ENCODE results near the gene OVOL3. TPM values are rescaled to one million over a fixed set of nuclear protein-coding genes. Genes with fewer than 3 reads are reported as not detected.

OVOL3 gene
- total RNA-seq, 2 experiments from 2014 or later, result not detected

DNA sequence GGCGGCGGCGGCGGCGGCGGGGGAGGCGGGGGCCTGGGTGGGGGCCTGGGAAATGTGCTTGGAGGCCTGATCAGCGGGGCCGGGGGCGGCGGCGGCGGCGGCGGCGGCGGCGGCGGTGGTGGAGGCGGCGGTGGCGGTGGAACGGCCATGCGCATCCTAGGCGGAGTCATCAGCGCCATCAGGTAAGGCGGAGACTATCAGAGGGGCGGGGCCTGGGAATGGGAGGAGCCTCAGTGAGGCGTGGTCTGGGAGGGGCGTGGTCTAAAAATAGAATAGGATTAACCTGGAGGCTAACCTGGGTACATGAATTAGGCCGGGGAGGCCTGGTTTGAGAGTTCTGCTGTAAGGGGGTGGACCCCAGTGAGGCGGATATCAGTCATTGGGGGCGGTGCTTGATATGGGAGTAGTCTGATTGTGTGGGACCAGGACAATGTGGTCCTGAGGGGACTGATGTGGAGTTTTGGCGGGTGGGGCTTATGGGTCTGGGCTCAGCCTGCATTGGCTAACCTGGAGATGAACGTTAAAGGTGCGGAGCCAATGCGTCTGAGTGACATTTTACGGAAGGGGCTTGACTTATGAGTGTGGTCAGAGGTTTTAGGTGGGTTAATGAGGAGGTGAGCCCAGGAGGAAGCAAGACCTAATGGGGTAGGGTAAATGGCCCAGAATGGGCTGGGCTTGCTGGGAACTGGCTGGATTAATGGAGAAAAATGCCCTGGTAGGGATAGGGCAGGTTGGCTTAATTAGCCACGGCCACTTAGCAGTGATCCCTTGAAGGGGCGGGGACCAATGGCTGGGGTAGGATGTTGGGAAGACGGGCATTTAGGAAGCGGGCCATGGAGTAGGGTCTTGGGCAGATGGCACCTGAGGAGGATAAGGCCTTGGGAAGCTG is 30.3 kb downstream of the OVOL3 start:
- Mint-ChIP-seq H3K36me3 (ENCODE audit: low read depth) (peaks cover 31% of the 10 kb centered on the region), H3K27ac (peak overlapping the region; percentile 87), H3K9me3 (no peaks in the 10 kb centered on the region), H3K4me1 (ENCODE audit: low read depth) (peaks cover 24% of the 10 kb centered on the region), H3K4me3 (peak overlapping the region; percentile 84), H3K27me3 (no peaks in the 10 kb centered on the region)
- ChIA-PET CTCF (interaction anchor here (1.0 kb wide), 1 partner anchor 29 kb away, joined by 4 read pairs; no protein-coding TSS in a partner anchor), POLR2A (interaction anchor here (1.0 kb wide), 1 partner anchor 23 kb away, joined by 3 read pairs; no protein-coding TSS in a partner anchor)
- no peak for TF ChIP-seq CTCF (IDR thresholded peaks at IDR 0.05)
- intact Hi-C loops (cut with micrococcal nuclease), result no loop called here
- DNase-seq (peak; percentile 95), ATAC-seq (peak; percentile 86)

- no peaks in the 10 kb centered on the region for H3K27me3 Mint-ChIP-seq
- ATAC-seq, result no peak
- peak overlapping the region; percentile 17 for H3K4me3 Mint-ChIP-seq
- H3K9me3 Mint-ChIP-seq, result no peaks in the 10 kb centered on the region
- ChIA-PET CTCF (interaction anchor here (1.3 kb wide), 1 partner anchor 28 kb away, joined by 4 read pairs; no protein-coding TSS in a partner anchor), POLR2A (interaction anchor here (1.0 kb wide), 1 partner anchor 23 kb away, joined by 3 read pairs; no protein-coding TSS in a partner anchor)
- H3K4me1 Mint-ChIP-seq (ENCODE audit: low read depth), result peaks cover 18% of the 10 kb centered on the region
- peaks cover 37% of the 10 kb centered on the region for H3K36me3 Mint-ChIP-seq (ENCODE audit: low read depth)
- H3K27ac Mint-ChIP-seq, result peak overlapping the region; percentile 87
- no peak for TF ChIP-seq CTCF (IDR thresholded peaks at IDR 0.05)
- DNase-seq, result no peak
- intact Hi-C loops (cut with micrococcal nuclease), result no loop called here
Measured at GRCh38 chr19:36142046-36142445, 31.1 kb downstream of the OVOL3 start.

- TF ChIP-seq CTCF (IDR thresholded peaks at IDR 0.05), result no peak
- Mint-ChIP-seq H3K27ac (no peak overlapping the region), H3K36me3 (ENCODE audit: low read depth) (peaks cover 39% of the 10 kb centered on the region), H3K4me1 (ENCODE audit: low read depth) (peaks cover 17% of the 10 kb centered on the region), H3K9me3 (no peaks in the 10 kb centered on the region), H3K4me3 (peak overlapping the region; percentile 17), H3K27me3 (no peaks in the 10 kb centered on the region)
- CTCF ChIA-PET, result interaction anchor here (0.6 to 1.3 kb wide), 2 partner anchors 14 to 27 kb away, joined by 3 to 4 read pairs; no protein-coding TSS in a partner anchor
- DNase-seq (no peak), ATAC-seq (no peak)
- intact Hi-C loops (cut with micrococcal nuclease), result no loop called here
- POLR2A ChIA-PET, result interaction anchor here (1.0 kb wide), 1 partner anchor 24 kb away, joined by 3 read pairs; no protein-coding TSS in a partner anchor
Measured at GRCh38 chr19:36142496-36142895, 31.6 kb downstream of the OVOL3 start.

DNA sequence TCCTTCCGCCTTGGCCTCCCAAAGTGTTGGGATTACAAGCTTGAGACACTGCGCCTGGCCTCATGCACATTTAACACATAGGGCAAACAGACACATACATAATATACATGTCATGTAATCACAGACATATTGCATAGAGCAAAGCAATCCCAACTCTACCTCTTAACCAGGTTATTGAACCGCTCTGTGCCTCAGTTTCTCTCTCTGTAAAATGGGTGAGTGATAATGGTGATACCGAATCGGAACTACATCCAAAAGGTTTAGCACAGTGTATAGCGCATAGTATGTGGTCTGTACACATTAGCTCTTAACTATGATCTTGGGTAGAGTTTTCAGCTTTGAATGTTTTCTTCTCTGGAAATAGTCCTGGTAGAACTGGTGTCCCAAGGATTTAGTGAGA is 33.7 kb downstream of the OVOL3 start:
- Mint-ChIP-seq H3K9me3 (no peaks in the 10 kb centered on the region), H3K27me3 (no peaks in the 10 kb centered on the region), H3K4me3 (no peak overlapping the region), H3K36me3 (ENCODE audit: low read depth) (peaks cover 49% of the 10 kb centered on the region), H3K4me1 (ENCODE audit: low read depth) (peaks cover 14% of the 10 kb centered on the region), H3K27ac (no peak overlapping the region)
- POLR2A ChIA-PET, result interaction anchor here (0.6 to 1.3 kb wide), 3 partner anchors 8 to 10 kb away, joined by 3 to 4 read pairs (median 3); no protein-coding TSS in a partner anchor
- intact Hi-C loops (cut with micrococcal nuclease), result no loop called here
- no peak for TF ChIP-seq CTCF (IDR thresholded peaks at IDR 0.05)
- no peak for DNase-seq
- ATAC-seq, result no peak
- CTCF ChIA-PET, result interaction anchor here (1.2 kb wide), 1 partner anchor 25 kb away, joined by 3 read pairs; no protein-coding TSS in a partner anchor

Measured in activated CD8-positive, alpha-beta T cell treated with anti-CD3 and anti-CD28 coated beads for 36 hours (primary cell).